ENCODE data around the gene TRIP11. TPM values are rescaled to one million over a fixed set of nuclear protein-coding genes. Genes with fewer than 3 reads are reported as not detected.

The TRIP11 gene
- total and polyA plus RNA-seq, 5 donors from 2014 or later, result 39.8 to 55.9 (median 43.9) TPM

GRCh38 chr14:91985521-91986255 is 54.2 kb downstream of the TRIP11 start:
- DNase-seq, result peak in 1 of 3 donors; percentile 42
- H3K36me3 ChIP-seq (ENCODE audit: control insufficient read depth, insufficient read depth, low read length), result peaks cover 58% of the 10 kb centered on the region

DNA sequence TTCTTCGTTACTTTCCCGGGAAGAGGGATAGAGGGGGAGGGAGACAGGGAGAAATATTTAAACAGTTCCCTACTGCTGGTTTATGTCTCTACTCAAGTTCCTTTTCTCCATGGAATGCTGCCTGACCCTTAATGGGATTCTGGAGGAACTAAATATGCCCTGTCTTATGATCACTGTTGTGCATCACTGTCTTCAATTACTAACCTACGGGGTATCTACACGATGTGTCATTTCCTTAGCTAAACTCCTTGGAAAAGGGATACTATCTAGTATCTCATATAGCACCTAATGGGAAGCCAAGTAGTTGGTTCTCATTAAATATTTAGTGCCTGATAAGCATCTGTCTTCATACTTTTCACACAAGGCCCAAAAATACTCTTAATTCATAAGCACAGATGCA is 54.9 kb downstream of the TRIP11 start:
- Mint-ChIP-seq H3K27ac (peak overlapping the region in 1 of 3 donors; percentile 45), H3K9me3 (no peaks in the 10 kb centered on the region), H3K4me3 (no peak overlapping the region), H3K4me1 (peaks cover 23 to 50% (median 39%) of the 10 kb centered on the region in 4 donors), H3K36me3 (peaks cover 69% of the 10 kb centered on the region), H3K27me3 (no peaks in the 10 kb centered on the region)
- Histone ChIP-seq H3K9me3 (ENCODE audit: control insufficient read depth in 2 of 2, low read length in 2 of 2) (no peaks in the 10 kb centered on the region), H3K36me3 (ENCODE audit: control insufficient read depth, insufficient read depth, low read length) (peaks cover 53% of the 10 kb centered on the region), H3K27ac (ENCODE audit: insufficient read depth, low read length, poor library complexity, severe bottlenecking) (no peak overlapping the region), H3K27me3 (ENCODE audit: control insufficient read depth, insufficient read depth, low read length) (no peaks in the 10 kb centered on the region), H3K4me3 (ENCODE audit: low read depth, low read length) (no peak overlapping the region), H3K4me1 (ENCODE audit: control insufficient read depth, insufficient read depth, low read length, poor library complexity, severe bottlenecking) (peaks cover 4% of the 10 kb centered on the region)
- DNase-seq (no peak), ATAC-seq (ENCODE audit: low read depth in 2 of 2) (no peak)

More at GRCh38 chr14:91985521-91986255, 54.2 kb downstream of the TRIP11 start:
- H3K27me3 ChIP-seq (ENCODE audit: control insufficient read depth, insufficient read depth, low read length), result no peaks in the 10 kb centered on the region
- no peak overlapping the region for H3K27ac ChIP-seq (ENCODE audit: insufficient read depth, low read length, poor library complexity, severe bottlenecking)
- Mint-ChIP-seq H3K36me3 (peaks cover 62% of the 10 kb centered on the region), H3K4me3 (no peak overlapping the region), H3K9me3 (no peaks in the 10 kb centered on the region), H3K27ac (peak overlapping the region in 1 of 3 donors; percentile 45), H3K4me1 (peaks cover 18 to 44% (median 34%) of the 10 kb centered on the region in 4 donors), H3K27me3 (no peaks in the 10 kb centered on the region)
- no peaks in the 10 kb centered on the region for H3K9me3 ChIP-seq (ENCODE audit: control insufficient read depth in 2 of 2, low read length in 2 of 2)
- no peak overlapping the region for H3K4me3 ChIP-seq (ENCODE audit: low read depth, low read length)
- ATAC-seq (ENCODE audit: low read depth in 2 of 2), result no peak
- peaks cover 4% of the 10 kb centered on the region for H3K4me1 ChIP-seq (ENCODE audit: control insufficient read depth, insufficient read depth, low read length, poor library complexity, severe bottlenecking)

GRCh38 chr14:91983588-91983987 is 56.3 kb downstream of the TRIP11 start:
- Mint-ChIP-seq H3K4me3 (no peak overlapping the region), H3K27ac (peak overlapping the region in 1 of 3 donors; percentile 54), H3K36me3 (peaks cover 71% of the 10 kb centered on the region), H3K27me3 (no peaks in the 10 kb centered on the region), H3K9me3 (no peaks in the 10 kb centered on the region), H3K4me1 (peaks cover 29 to 48% (median 35%) of the 10 kb centered on the region in 4 donors)
- Histone ChIP-seq H3K27ac (ENCODE audit: insufficient read depth, low read length, poor library complexity, severe bottlenecking) (no peak overlapping the region), H3K9me3 (ENCODE audit: control insufficient read depth in 2 of 2, low read length in 2 of 2) (no peaks in the 10 kb centered on the region), H3K27me3 (ENCODE audit: control insufficient read depth, insufficient read depth, low read length) (no peaks in the 10 kb centered on the region), H3K4me3 (ENCODE audit: low read depth, low read length) (no peak overlapping the region), H3K4me1 (ENCODE audit: control insufficient read depth, insufficient read depth, low read length, poor library complexity, severe bottlenecking) (peaks cover 4% of the 10 kb centered on the region), H3K36me3 (ENCODE audit: control insufficient read depth, insufficient read depth, low read length) (peaks cover 51% of the 10 kb centered on the region)
- no peak for ATAC-seq (ENCODE audit: low read depth in 2 of 2)
- no peak for DNase-seq

- Mint-ChIP-seq H3K27ac (peak overlapping the region in 1 of 3 donors; percentile 77), H3K27me3 (no peaks in the 10 kb centered on the region), H3K36me3 (peaks cover 56% of the 10 kb centered on the region), H3K4me1 (peaks cover 21 to 34% (median 26%) of the 10 kb centered on the region in 4 donors), H3K9me3 (no peaks in the 10 kb centered on the region), H3K4me3 (no peak overlapping the region)
- Histone ChIP-seq H3K36me3 (ENCODE audit: control insufficient read depth, insufficient read depth, low read length) (peaks cover 35% of the 10 kb centered on the region), H3K4me1 (ENCODE audit: control insufficient read depth, insufficient read depth, low read length, poor library complexity, severe bottlenecking) (no peaks in the 10 kb centered on the region), H3K27ac (ENCODE audit: insufficient read depth, low read length, poor library complexity, severe bottlenecking) (no peak overlapping the region), H3K27me3 (ENCODE audit: control insufficient read depth, insufficient read depth, low read length) (no peaks in the 10 kb centered on the region), H3K9me3 (ENCODE audit: control insufficient read depth in 2 of 2, low read length in 2 of 2) (no peaks in the 10 kb centered on the region), H3K4me3 (ENCODE audit: low read depth, low read length) (no peak overlapping the region)
- peak in 1 of 3 donors; percentile 61 for DNase-seq
- ATAC-seq (ENCODE audit: low read depth in 2 of 2), result peak; percentile 64 to 82
These were observed 59.7 kb downstream of the TRIP11 start for GRCh38 chr14:91980157-91980556.

- H3K36me3 ChIP-seq (ENCODE audit: control insufficient read depth, insufficient read depth, low read length), result peaks cover 38% of the 10 kb centered on the region
- Mint-ChIP-seq H3K36me3 (peaks cover 45% of the 10 kb centered on the region), H3K27ac (peak overlapping the region in 2 of 3 donors; percentile 56 to 84)
These were observed 62.0 kb downstream of the TRIP11 start for GRCh38 chr14:91977884-91978283.

GRCh38 chr14:91975763-91976162 is 64.1 kb downstream of the TRIP11 start:
- H3K27ac Mint-ChIP-seq, result peak overlapping the region in 1 of 3 donors; percentile 26
- Histone ChIP-seq H3K27ac (ENCODE audit: insufficient read depth, low read length, poor library complexity, severe bottlenecking) (no peak overlapping the region), H3K4me3 (ENCODE audit: low read depth, low read length) (no peak overlapping the region), H3K4me1 (ENCODE audit: control insufficient read depth, insufficient read depth, low read length, poor library complexity, severe bottlenecking) (no peaks in the 10 kb centered on the region), H3K9me3 (ENCODE audit: control insufficient read depth in 2 of 2, low read length in 2 of 2) (no peaks in the 10 kb centered on the region), H3K36me3 (ENCODE audit: control insufficient read depth, insufficient read depth, low read length) (peaks cover 50% of the 10 kb centered on the region), H3K27me3 (ENCODE audit: control insufficient read depth, insufficient read depth, low read length) (no peaks in the 10 kb centered on the region)
- DNase-seq (no peak), ATAC-seq (ENCODE audit: low read depth in 2 of 2) (no peak)
- no peak overlapping the region for H3K4me3 Mint-ChIP-seq
- no peaks in the 10 kb centered on the region for H3K9me3 Mint-ChIP-seq
- peaks cover 7 to 31% (median 18%) of the 10 kb centered on the region in 4 donors for H3K4me1 Mint-ChIP-seq
- peaks cover 46% of the 10 kb centered on the region for H3K36me3 Mint-ChIP-seq
- no peaks in the 10 kb centered on the region for H3K27me3 Mint-ChIP-seq

More at GRCh38 chr14:91977884-91978283, 62.0 kb downstream of the TRIP11 start:
- no peaks in the 10 kb centered on the region for H3K9me3 Mint-ChIP-seq
- no peaks in the 10 kb centered on the region for H3K9me3 ChIP-seq (ENCODE audit: control insufficient read depth in 2 of 2, low read length in 2 of 2)
- ATAC-seq (ENCODE audit: low read depth in 2 of 2) (no peak), DNase-seq (no peak)
- no peaks in the 10 kb centered on the region for H3K4me1 ChIP-seq (ENCODE audit: control insufficient read depth, insufficient read depth, low read length, poor library complexity, severe bottlenecking)
- no peaks in the 10 kb centered on the region for H3K27me3 ChIP-seq (ENCODE audit: control insufficient read depth, insufficient read depth, low read length)
- H3K27me3 Mint-ChIP-seq, result no peaks in the 10 kb centered on the region
- H3K4me3 ChIP-seq (ENCODE audit: low read depth, low read length), result no peak overlapping the region
- peak overlapping the region in 1 of 4 donors; percentile 35 for H3K4me3 Mint-ChIP-seq
- H3K27ac ChIP-seq (ENCODE audit: insufficient read depth, low read length, poor library complexity, severe bottlenecking), result no peak overlapping the region
- peaks cover 8 to 31% (median 20%) of the 10 kb centered on the region in 4 donors for H3K4me1 Mint-ChIP-seq

DNA sequence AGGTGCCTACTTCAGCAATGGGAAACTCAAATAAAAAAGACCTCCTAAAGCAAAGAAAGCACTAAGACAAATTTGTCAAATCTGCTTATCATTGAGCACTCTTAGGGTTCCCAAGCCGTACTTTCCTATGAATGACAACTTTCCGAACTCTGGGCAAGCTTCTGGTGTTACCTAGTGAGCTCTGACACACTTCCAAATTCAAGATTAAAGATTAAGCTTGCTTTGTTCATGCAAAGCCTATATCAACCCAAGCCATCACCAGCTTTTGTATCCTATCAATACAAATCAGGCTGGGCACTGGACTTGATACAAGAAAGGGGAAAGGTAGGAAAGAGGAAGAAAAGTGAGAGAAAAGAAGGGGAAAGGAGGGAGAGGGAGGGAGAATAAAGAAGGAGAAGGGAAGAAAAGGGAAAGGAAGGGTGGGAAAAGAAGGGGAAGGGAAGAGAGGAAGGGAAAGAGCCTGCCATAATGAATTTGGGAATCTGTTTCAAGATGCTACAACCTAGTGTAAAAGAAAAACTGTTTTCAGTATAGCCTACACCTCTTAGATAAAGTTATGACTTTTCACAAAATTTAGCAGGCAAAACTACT is 68.6 kb downstream of the TRIP11 start:
- peaks cover 23% of the 10 kb centered on the region for H3K4me1 ChIP-seq (ENCODE audit: control insufficient read depth, insufficient read depth, low read length, poor library complexity, severe bottlenecking)
- Mint-ChIP-seq H3K27ac (peak overlapping the region in 1 of 3 donors; percentile 63), H3K4me1 (peaks cover 5 to 25% (median 22%) of the 10 kb centered on the region in 4 donors), H3K36me3 (peaks cover 30% of the 10 kb centered on the region), H3K27me3 (no peaks in the 10 kb centered on the region), H3K9me3 (peaks cover 0 to 1% (median 0%) of the 10 kb centered on the region in 7 donors), H3K4me3 (no peak overlapping the region)
- DNase-seq (no peak), ATAC-seq (ENCODE audit: low read depth in 2 of 2) (no peak)
- H3K36me3 ChIP-seq (ENCODE audit: control insufficient read depth, insufficient read depth, low read length), result peaks cover 51% of the 10 kb centered on the region
- no peaks in the 10 kb centered on the region for H3K9me3 ChIP-seq (ENCODE audit: control insufficient read depth in 2 of 2, low read length in 2 of 2)
- H3K4me3 ChIP-seq (ENCODE audit: low read depth, low read length), result no peak overlapping the region
- H3K27ac ChIP-seq (ENCODE audit: insufficient read depth, low read length, poor library complexity, severe bottlenecking), result no peak overlapping the region
- no peaks in the 10 kb centered on the region for H3K27me3 ChIP-seq (ENCODE audit: control insufficient read depth, insufficient read depth, low read length)
